A549 (cell line): ENCODE results near the gene CP. TPM values are rescaled to one million over a fixed set of nuclear protein-coding genes. Genes with fewer than 3 reads are reported as not detected.
"Not testable (repeated sequence)": the region's sequence is repeated elsewhere in the genome, so short reads cannot be mapped to it uniquely, and the experiment has no call there.

ENCODE experiments used
- ATAC-seq, 2 experiments: fragments of 200-7000 bp in 1 of 2; fragments of >200 bp in 1 of 2; cut with Nextera tagmentation in 1 of 2; cut with Tn5 transposase in 1 of 2; 3 replicates each; pipeline versions ENCODE4 v1.8.0 to v1.9.1; 2018 to 2020; ENCODE audit warnings: mild to moderate bottlenecking in 1 of 2, moderate library complexity in 1 of 2
- CTCF ChIA-PET: fragments of 300-600 bp; sonication (Branson Sonifier 250); formaldehyde crosslinking; extraction: SDS; loops from one replicate; lab custom pipeline; 2021; ENCODE audit warnings: antibody characterized with exemption, inconsistent platforms; lab: Yijun Ruan, JAX
- POLR2A ChIA-PET: fragments of 350-600 bp; formaldehyde crosslinking; extraction: SDS; loops from one replicate; lab custom pipeline; 2021; ENCODE audit warnings: antibody characterized with exemption, inconsistent platforms; lab: Yijun Ruan, JAX
- DNase-seq, 2 experiments: peaks; one replicate each; pipeline versions ENCODE4 v3.0.0 to v3.0.0-alpha.2; 2011 to 2016; ENCODE audit warnings: low read depth in 1 of 2, low spot score in 1 of 2
- FAIRE-seq: peaks from 2 replicates; lab custom pipeline; 2011; peaks lifted over from hg19 to GRCh38; lab: Jason Lieb, UNC
- H3K27ac ChIP-seq, 2 experiments: fragments of >200 bp; sonication (Bioruptor Twin); formaldehyde crosslinking; 3 replicates each; pipeline ENCODE4 v1.5.1; 2016 to 2017
- H3K4me1 ChIP-seq: fragments of >200 bp; sonication (Bioruptor Twin); formaldehyde crosslinking; 3 replicates; pipeline ENCODE4 v1.6.1; 2016
- H3K4me2 ChIP-seq: fragments of >200 bp; sonication (Bioruptor Twin); formaldehyde crosslinking; 3 replicates; pipeline ENCODE4 v1.6.1; 2016
- H3K4me3 ChIP-seq: fragments of >200 bp; sonication (Bioruptor Twin); formaldehyde crosslinking; 3 replicates; pipeline ENCODE4 v1.5.1; 2016
- H3K9me3 ChIP-seq: fragments of >200 bp; sonication (Bioruptor Twin); formaldehyde crosslinking; 3 replicates; pipeline ENCODE4 v1.6.1; 2016
- CEBPB ChIP-seq, 2 experiments: fragments of >200 bp in 1 of 2; sonication (Bioruptor Twin) in 1 of 2; formaldehyde crosslinking in 1 of 2; IDR thresholded peaks; 2 replicates each; pipeline ENCODE4 v1.6.1; 2012 to 2016
- EHF ChIP-seq: fragments of 250-450 bp; sonication (Bioruptor Pico); IDR thresholded peaks from 2 replicates; pipeline ENCODE4 v1.5.0; 2020; ENCODE audit warnings: mild to moderate bottlenecking
- EHMT2 ChIP-seq: fragments of 200-600 bp; sonication (generic); IDR thresholded peaks from 2 replicates; pipeline ENCODE4 v1.6.1; 2016; ENCODE audit warnings: antibody characterized with exemption, low read depth, mild to moderate bottlenecking, moderate library complexity
- FOXS1 ChIP-seq: fragments of 250-450 bp; sonication (Bioruptor Pico); IDR thresholded peaks from 2 replicates; pipeline ENCODE4 v1.5.0; 2020; ENCODE audit warnings: mild to moderate bottlenecking, moderate library complexity
- HDAC2 ChIP-seq: fragments of 200-600 bp; sonication (generic); IDR thresholded peaks from 2 replicates; pipeline ENCODE4 v1.6.1; 2016
- HES2 ChIP-seq: fragments of >200 bp; sonication (Bioruptor Twin); formaldehyde crosslinking; IDR thresholded peaks from 2 replicates; pipeline ENCODE4 v1.6.1; 2016
- HMGXB4 ChIP-seq: fragments of 250-450 bp; sonication (Bioruptor Pico); IDR thresholded peaks from 2 replicates; pipeline ENCODE4 v1.5.0; 2021; ENCODE audit warnings: mild to moderate bottlenecking, moderate library complexity, borderline replicate concordance
- HOXA7 ChIP-seq: fragments of 250-450 bp; sonication (Bioruptor Pico); IDR thresholded peaks from 2 replicates; pipeline ENCODE4 v1.5.0; 2020; ENCODE audit warnings: mild to moderate bottlenecking, moderate library complexity
- HOXB13 ChIP-seq: fragments of 250-450 bp; sonication (Bioruptor Pico); IDR thresholded peaks from 2 replicates; pipeline ENCODE4 v1.5.0; 2020; ENCODE audit warnings: low read depth, mild to moderate bottlenecking, moderate library complexity
- HOXB5 ChIP-seq: fragments of 250-450 bp; sonication (Bioruptor Pico); IDR thresholded peaks from 2 replicates; pipeline ENCODE4 v1.5.0; 2020; ENCODE audit warnings: mild to moderate bottlenecking, moderate library complexity
- KDM1A ChIP-seq: fragments of 200-600 bp; sonication (generic); IDR thresholded peaks from 2 replicates; pipeline ENCODE4 v1.6.1; 2016; ENCODE audit warnings: low read depth, mild to moderate bottlenecking
- MAFK ChIP-seq: fragments of 450-650 bp; IDR thresholded peaks from 2 replicates; pipeline ENCODE4 v1.6.1; 2014; ENCODE audit not compliant: partially characterized antibody
- NFE2L2 ChIP-seq: fragments of 150-350 bp; conservative IDR thresholded peaks from 2 replicates; pipeline ENCODE4 v1.6.1; 2014; ENCODE audit warnings: low read length
- NR3C1 ChIP-seq: fragments of >200 bp; sonication (Bioruptor Twin); formaldehyde crosslinking; IDR thresholded peaks from 3 replicates; pipeline ENCODE4 v1.6.1; 2017
- POLR2A ChIP-seq: IDR thresholded peaks from 2 replicates; pipeline ENCODE4 v1.6.1; 2012; ENCODE audit warnings: mild to moderate bottlenecking, low read length
- RFX5 ChIP-seq: fragments of 450-650 bp; IDR thresholded peaks from 2 replicates; pipeline ENCODE4 v1.7.1; 2014; ENCODE audit warnings: antibody characterized with exemption, mild to moderate bottlenecking, moderate library complexity
- RNF2 ChIP-seq: fragments of 200-600 bp; sonication (generic); IDR thresholded peaks from 2 replicates; pipeline ENCODE4 v1.6.1; 2016; ENCODE audit warnings: low read depth, mild to moderate bottlenecking, antibody characterized with exemption, moderate library complexity, borderline replicate concordance
- ZFP36 ChIP-seq: fragments of 450-650 bp; IDR thresholded peaks from 2 replicates; pipeline ENCODE4 v1.6.1; 2014; ENCODE audit warnings: borderline replicate concordance; ENCODE audit not compliant: partially characterized antibody
- WGBS: methylation state at CpG from one replicate; pipeline ENCODE4 v1.1.6; 2017; ENCODE audit errors: missing lambda C conversion rate; 5-methylcytosine and 5-hydroxymethylcytosine counted together
- polyA plus RNA-seq, 4 experiments: library from polyadenylated mRNA; depleted of rRNA in 3 of 4; stranded (reverse); fragments of >200 nt; fragmentation: RNase III in 1 of 4; extraction: RNeasy Plus Mini Kit Qiagen cat#74134 plus additional on column Dnase treatment in 1 of 4; gene quantifications; 2 replicates in 3 of 4; 3 replicates in 1 of 4; pipeline ENCODE4 v1.2.3, GENCODE V29; 2011 to 2017
- TF ChIP-seq, protein P1 (sequence below): IDR thresholded peaks from 2 replicates; pipeline ENCODE4 v1.6.1; 2012; ENCODE audit warnings: low read depth, borderline replicate concordance

The CP gene
- polyA plus RNA-seq, 2 of the 4 experiments (the other 2 are of a cell fraction): 5.2 to 42.6 TPM

DNA sequence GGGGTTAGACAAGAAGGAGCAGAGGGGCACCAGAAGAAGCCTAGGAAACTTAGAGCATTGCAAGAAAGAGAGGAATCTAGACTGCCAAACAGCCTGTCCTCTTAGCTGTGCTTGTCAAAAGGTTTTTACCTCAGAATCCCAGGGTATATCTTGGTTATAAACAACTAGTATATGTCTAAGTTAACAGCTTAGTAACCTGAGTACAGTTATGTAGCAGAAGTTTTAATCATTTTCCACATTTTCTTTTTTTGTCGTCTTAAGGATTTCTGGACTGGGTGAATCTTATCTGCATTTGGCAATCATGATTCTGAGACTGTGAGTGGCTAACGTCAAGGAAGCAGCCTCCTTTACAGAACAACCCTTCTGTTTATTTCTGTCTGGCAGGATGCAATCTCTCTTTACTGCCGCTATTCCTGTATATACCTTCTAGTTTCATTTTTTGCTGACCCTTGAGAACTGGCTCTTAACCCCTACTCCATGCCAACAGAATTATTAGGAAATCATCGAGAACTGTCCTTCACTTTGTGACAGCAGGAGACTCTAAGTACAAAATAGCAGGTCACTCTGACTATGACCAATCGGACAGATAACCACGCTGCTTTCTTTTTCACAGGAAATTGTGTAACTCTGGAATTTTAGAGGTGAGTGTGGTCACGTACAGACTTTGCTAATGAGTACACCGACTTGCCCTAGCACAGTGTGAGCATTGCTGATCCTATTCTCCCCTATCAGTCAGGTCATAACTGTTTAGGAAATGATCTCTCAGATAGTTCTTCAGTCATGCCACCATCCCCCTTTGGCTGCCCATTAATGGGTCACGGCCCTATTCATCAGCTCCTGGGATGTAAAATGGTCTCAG, 3.3 kb upstream of the CP start (continued):
- TF ChIP-seq NR3C1 (no peak), MAFK (peak; percentile 93), RNF2 (no peak), EHMT2 (no peak), KDM1A (no peak), NFE2L2 (peak; percentile 76), FOXS1 (CRISPR knock-in tag) (no peak), EHF (CRISPR knock-in tag) (no peak), POLR2A (no peak), HMGXB4 (no peak), HOXB13 (CRISPR knock-in tag) (no peak), RFX5 (no peak), HDAC2 (no peak), HOXA7 (CRISPR knock-in tag) (no peak; the same call in 1 of the 2 replicates), HES2 (no peak), CEBPB (IDR thresholded peaks at IDR 0.05) (peak in 1 of 2 experiments; percentile 81; a peak in 3 of 4 replicates)
- TF ChIP-seq, protein P1, sequence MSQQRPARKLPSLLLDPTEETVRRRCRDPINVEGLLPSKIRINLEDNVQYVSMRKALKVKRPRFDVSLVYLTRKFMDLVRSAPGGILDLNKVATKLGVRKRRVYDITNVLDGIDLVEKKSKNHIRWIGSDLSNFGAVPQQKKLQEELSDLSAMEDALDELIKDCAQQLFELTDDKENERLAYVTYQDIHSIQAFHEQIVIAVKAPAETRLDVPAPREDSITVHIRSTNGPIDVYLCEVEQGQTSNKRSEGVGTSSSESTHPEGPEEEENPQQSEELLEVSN: no peak

DNA sequence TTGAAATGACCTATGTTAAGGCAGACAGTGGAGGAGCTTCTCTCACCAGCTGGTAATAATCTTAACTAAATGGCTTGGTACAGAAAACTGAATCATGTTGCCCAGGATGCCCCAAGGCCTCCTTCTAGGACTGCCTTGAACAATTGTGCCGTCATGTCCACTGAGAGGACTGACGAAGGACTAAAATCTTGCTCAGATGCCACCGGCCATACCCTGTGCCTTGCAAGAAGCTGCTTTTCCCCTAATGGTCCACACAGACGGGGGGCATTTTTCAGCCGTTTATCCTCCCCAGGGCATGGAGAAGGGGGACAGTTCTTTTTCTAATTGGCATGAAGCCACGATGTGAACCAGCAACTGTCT, 1.8 kb upstream of the CP start:
- 82% methylated on average over 6 of the region's 6 CpGs for WGBS
- no peak for ATAC-seq
- DNase-seq: no peak
- peak overlapping the region; percentile 84; the same call in 1 of the 3 replicates for H3K4me2 ChIP-seq
- peak overlapping the region; percentile 65 to 81; a peak in 4 of 6 replicates for H3K27ac ChIP-seq
- TF ChIP-seq CEBPB (IDR thresholded peaks at IDR 0.05) (no peak), NFE2L2 (no peak), RNF2 (no peak), HOXB5 (CRISPR knock-in tag) (no peak), ZFP36 (no peak)
- H3K4me1 ChIP-seq: peaks cover 49% of the 10 kb centered on the region
- ChIA-PET CTCF (interaction anchor here (0.6 kb wide), 1 partner anchor 99 kb away, joined by 3 read pairs; no protein-coding TSS in a partner anchor), POLR2A (no interaction called here)
- H3K4me3 ChIP-seq: no peak overlapping the region
- no peak for FAIRE-seq
- no peaks in the 10 kb centered on the region for H3K9me3 ChIP-seq

GRCh38 chr3:149219380-149220121, 2.1 kb downstream of the CP start:
- POLR2A ChIA-PET, FAIRE-seq: not testable (repeated sequence)

More at GRCh38 chr3:149219380-149220121, 2.1 kb downstream of the CP start:
- DNase-seq, H3K4me3 ChIP-seq, H3K4me2 ChIP-seq, ATAC-seq, H3K9me3 ChIP-seq: not testable (repeated sequence)
- 96% methylated on average over 1 of the region's 1 CpG for WGBS
- CTCF ChIA-PET: interaction anchor here (0.6 to 0.8 kb wide), 2 partner anchors 99 to 402 kb away, joined by 3 to 4 read pairs; no protein-coding TSS in a partner anchor
- TF ChIP-seq EHMT2: peak; percentile 52; the same call in 1 of the 2 replicates
- peaks cover 69% of the 10 kb centered on the region for H3K4me1 ChIP-seq
- H3K27ac ChIP-seq: peak overlapping the region in 1 of 2 experiments; percentile 42; a peak in 3 of 6 replicates
